GM18951 (cell line): Measurements from ENCODE around the gene TMEM181.

ENCODE experiments used
- POLR2A ChIP-seq: IDR thresholded peaks from 4 replicates; pipeline ENCODE4 v1.6.1; 2011; ENCODE audit warnings: mild to moderate bottlenecking; ENCODE audit not compliant: insufficient read length, insufficient read depth; ENCODE audit errors: extremely low read depth
- in situ Hi-C: fragments of 300-500 bp; cut with MboI; formaldehyde crosslinking; loops from one replicate; pipeline ENCODE4 v1.12.0; 2022; ENCODE audit warnings: low sequenced_read_pairs, mixed read lengths, inconsistent platforms; ENCODE audit not compliant: unreplicated experiment

Gene TMEM181

GRCh38 chr6:158561938-158562337, 2.0 kb downstream of the TMEM181 start:
- in situ Hi-C loops, result no loop called here
- TF ChIP-seq POLR2A, result no peak

GRCh38 chr6:158564243-158565121, 4.6 kb downstream of the TMEM181 start:
- in situ Hi-C loops, result no loop called here
- TF ChIP-seq POLR2A, result no peak

GRCh38 chr6:158565122-158565429, 5.2 kb downstream of the TMEM181 start:
- TF ChIP-seq POLR2A, result no peak

GRCh38 chr6:158565482-158566040, 5.7 kb downstream of the TMEM181 start:
- in situ Hi-C loops, result no loop called here
- no peak for TF ChIP-seq POLR2A

More at GRCh38 chr6:158565122-158565429, 5.2 kb downstream of the TMEM181 start:
- in situ Hi-C loops, result no loop called here

GRCh38 chr6:158566207-158566818, 6.4 kb downstream of the TMEM181 start:
- no peak for TF ChIP-seq POLR2A
- in situ Hi-C loops, result no loop called here

- in situ Hi-C loops, result no loop called here
- no peak for TF ChIP-seq POLR2A
Observed at GRCh38 chr6:158567152-158567551, 7.3 kb downstream of the TMEM181 start.

- no peak for TF ChIP-seq POLR2A
- in situ Hi-C loops, result no loop called here
Observed at GRCh38 chr6:158567871-158568401, 8.0 kb downstream of the TMEM181 start.

GRCh38 chr6:158568549-158568948, 8.7 kb downstream of the TMEM181 start:
- no peak for TF ChIP-seq POLR2A
- in situ Hi-C loops, result no loop called here

GRCh38 chr6:158569036-158569435, 9.1 kb downstream of the TMEM181 start:
- in situ Hi-C loops, result no loop called here
- TF ChIP-seq POLR2A, result no peak

GRCh38 chr6:158570681-158570962, 10.7 kb downstream of the TMEM181 start:
- no peak for TF ChIP-seq POLR2A
- in situ Hi-C loops, result no loop called here

GRCh38 chr6:158571826-158572652, 12.1 kb downstream of the TMEM181 start:
- in situ Hi-C loops, result no loop called here
- no peak for TF ChIP-seq POLR2A

- no peak for TF ChIP-seq POLR2A
- in situ Hi-C loops, result no loop called here
Observed at GRCh38 chr6:158572653-158573541, 13.0 kb downstream of the TMEM181 start.
